GM11168 (cell line): ENCODE measurements around the gene UBE3A.
"Not testable (repeated sequence)": the region's sequence is repeated elsewhere in the genome, so short reads cannot be mapped to it uniquely, and the experiment has no call there.

Experiments
- in situ Hi-C: fragments of 300-500 bp; cut with MboI; formaldehyde crosslinking; loops from one replicate; pipeline ENCODE4 v1.12.0; 2022; ENCODE audit warnings: low sequenced_read_pairs; ENCODE audit not compliant: unreplicated experiment

UBE3A gene

GRCh38 chr15:25441111-25441510 lies 2.3 kb upstream of the UBE3A start:
- in situ Hi-C loops: no loop called here

GRCh38 chr15:25439369-25439836 lies 579 bp upstream of the UBE3A start:
- in situ Hi-C loops: no loop called here

- in situ Hi-C loops: no loop called here
These were observed 835 bp downstream of the UBE3A start for GRCh38 chr15:25437777-25438600.

GRCh38 chr15:25436707-25437106 lies 2.1 kb downstream of the UBE3A start:
- in situ Hi-C loops: no loop called here

- in situ Hi-C loops: no loop called here
These were observed 3.2 kb downstream of the UBE3A start for GRCh38 chr15:25435474-25436243.

GRCh38 chr15:25433118-25433865 lies 5.5 kb downstream of the UBE3A start:
- in situ Hi-C loops: no loop called here

GRCh38 chr15:25431836-25432561 lies 6.8 kb downstream of the UBE3A start:
- in situ Hi-C loops: no loop called here

- in situ Hi-C loops: no loop called here
These were observed 11.0 kb downstream of the UBE3A start for GRCh38 chr15:25427861-25428260.

GRCh38 chr15:25426896-25427610 lies 11.8 kb downstream of the UBE3A start:
- in situ Hi-C loops: no loop called here

GRCh38 chr15:25424073-25424472 lies 14.8 kb downstream of the UBE3A start:
- in situ Hi-C loops: no loop called here

GRCh38 chr15:25422021-25422420 lies 16.8 kb downstream of the UBE3A start:
- in situ Hi-C loops: no loop called here

GRCh38 chr15:25418202-25418601 lies 20.6 kb downstream of the UBE3A start:
- in situ Hi-C loops: no loop called here

GRCh38 chr15:25417604-25418003 lies 21.2 kb downstream of the UBE3A start:
- in situ Hi-C loops: no loop called here

- in situ Hi-C loops: no loop called here
These were observed 22.1 kb downstream of the UBE3A start for GRCh38 chr15:25416693-25417092.

- in situ Hi-C loops: no loop called here
These were observed 23.1 kb downstream of the UBE3A start for GRCh38 chr15:25415707-25416106.

GRCh38 chr15:25415217-25415616 lies 23.6 kb downstream of the UBE3A start:
- in situ Hi-C loops: no loop called here

GRCh38 chr15:25410649-25411048 lies 28.2 kb downstream of the UBE3A start:
- in situ Hi-C loops: no loop called here

- in situ Hi-C loops: not testable (repeated sequence)
These were observed 29.1 kb downstream of the UBE3A start for GRCh38 chr15:25409731-25410130.

- in situ Hi-C loops: no loop called here
These were observed 29.9 kb downstream of the UBE3A start for GRCh38 chr15:25408929-25409328.
